Endothelial cell of umbilical vein (primary cell): Measurements from ENCODE around the gene SESN1. TPM values are rescaled to one million over a fixed set of nuclear protein-coding genes. Genes with fewer than 3 reads are reported as not detected.

Source experiments
- BruUV-seq: library from RNA; stranded (reverse); fragments of 400-500 nt; replicated peaks from 2 replicates; lab custom pipeline; 2021; lab: Mats Ljungman, UMichigan
- CTCF ChIA-PET: fragments of 300-600, 350-600 bp; sonication (Branson Sonifier 250); formaldehyde crosslinking; loops from one replicate; lab custom pipeline; 2021; ENCODE audit warnings: antibody characterized with exemption, inconsistent platforms; lab: Charles Lee
- POLR2A ChIA-PET: fragments of 300-600, 350-600 bp; sonication (Branson Sonifier 250); formaldehyde crosslinking; loops from one replicate; lab custom pipeline; 2021; ENCODE audit warnings: antibody characterized with exemption, inconsistent platforms; lab: Charles Lee
- DNase-seq: peaks from one replicate; pipeline ENCODE4 v3.0.0-alpha.2; 2011; ENCODE audit warnings: low read depth, low spot score
- FAIRE-seq: peaks from 2 replicates; lab custom pipeline; 2011; peaks lifted over from hg19 to GRCh38; lab: Jason Lieb, UNC
- H2AFZ ChIP-seq: 2 replicates; pipeline ENCODE4 v1.6.0; 2012; ENCODE audit warnings: low read depth, low read length, control low read depth, inconsistent platforms
- H3K27ac ChIP-seq: 2 replicates; pipeline ENCODE4 v1.5.1; 2011; ENCODE audit warnings: low read depth, mild to moderate bottlenecking, control low read depth, low read length, moderate library complexity; ENCODE audit not compliant: insufficient read depth
- H3K27me3 ChIP-seq, 2 experiments: 2 replicates each; pipeline versions ENCODE4 v1.6.0 to v1.6.1; 2011; ENCODE audit warnings: low read length in 2 of 2, mixed read lengths in 1 of 2; ENCODE audit not compliant: control insufficient read depth in 2 of 2, insufficient read depth in 2 of 2
- H3K36me3 ChIP-seq, 2 experiments: 2 replicates in 1 of 2; 3 replicates in 1 of 2; pipeline ENCODE4 v1.5.1; 2011; ENCODE audit warnings: low read length in 2 of 2, mild to moderate bottlenecking in 1 of 2, moderate library complexity in 1 of 2; ENCODE audit not compliant: control insufficient read depth in 2 of 2, insufficient read depth in 2 of 2; ENCODE audit errors: extremely low read depth in 1 of 2
- H3K4me1 ChIP-seq: 3 replicates; pipeline ENCODE4 v1.5.1; 2011; ENCODE audit warnings: mild to moderate bottlenecking, low read length; ENCODE audit not compliant: control insufficient read depth, insufficient read depth; ENCODE audit errors: extremely low read depth
- H3K4me2 ChIP-seq: 2 replicates; pipeline ENCODE4 v1.6.1; 2011; ENCODE audit warnings: low read length, control low read depth, mixed read lengths; ENCODE audit not compliant: insufficient read depth
- H3K4me3 ChIP-seq, 3 experiments: fragments of 200-600 bp in 1 of 3; sonication (generic), shearing (Covaris generic) in 1 of 3; replicated peaks in 1 of 3; 2 replicates each; pipeline ENCODE4 v1.5.1; 2011 to 2016; ENCODE audit warnings: control low read depth in 3 of 3, low read length in 3 of 3, mild to moderate bottlenecking in 2 of 3, inconsistent platforms in 1 of 3, low read depth in 1 of 3, moderate library complexity in 1 of 3; ENCODE audit not compliant: insufficient read depth in 1 of 3
- H3K79me2 ChIP-seq: 2 replicates; pipeline ENCODE4 v1.6.0; 2012; ENCODE audit warnings: low read length, inconsistent platforms; ENCODE audit not compliant: control insufficient read depth, insufficient read depth
- H3K9ac ChIP-seq: replicated peaks from 2 replicates; pipeline ENCODE3; 2011; ENCODE audit warnings: low read length, control low read depth; ENCODE audit not compliant: insufficient read depth; ENCODE audit errors: extremely low read depth
- H3K9me1 ChIP-seq: replicated peaks from 3 replicates; pipeline ENCODE4 v1.6.0; 2011; ENCODE audit warnings: mild to moderate bottlenecking, low read length; ENCODE audit not compliant: control insufficient read depth, insufficient read depth; ENCODE audit errors: extremely low read depth
- H3K9me3 ChIP-seq: replicated peaks from 2 replicates; pipeline ENCODE4 v1.5.1; 2012; ENCODE audit warnings: low read length, inconsistent platforms; ENCODE audit not compliant: control insufficient read depth, insufficient read depth
- H4K20me1 ChIP-seq: replicated peaks from 2 replicates; pipeline ENCODE3; 2011; ENCODE audit warnings: mild to moderate bottlenecking, low read length; ENCODE audit not compliant: control insufficient read depth, insufficient read depth; ENCODE audit errors: extremely low read depth
- EZH2 ChIP-seq: IDR thresholded peaks from 2 replicates; pipeline ENCODE4 v1.6.1; 2012; ENCODE audit warnings: borderline replicate concordance, low read depth, mild to moderate bottlenecking, moderate library complexity, low read length, inconsistent platforms; ENCODE audit not compliant: severe bottlenecking
- FOS ChIP-seq: IDR thresholded peaks from 2 replicates; pipeline ENCODE4 v1.6.1; 2011; ENCODE audit warnings: mild to moderate bottlenecking, low read length, moderate library complexity, borderline replicate concordance; ENCODE audit not compliant: insufficient read depth
- GATA2 ChIP-seq: IDR thresholded peaks from 2 replicates; pipeline ENCODE4 v1.7.0; 2011; ENCODE audit warnings: low read depth, mild to moderate bottlenecking, moderate library complexity, mixed read lengths, low read length; ENCODE audit not compliant: insufficient read length, insufficient read depth
- JUN ChIP-seq: IDR thresholded peaks from 2 replicates; pipeline ENCODE4 v1.6.1; 2011; ENCODE audit warnings: borderline replicate concordance, low read depth; ENCODE audit not compliant: insufficient read length, insufficient read depth
- MYC ChIP-seq: IDR thresholded peaks from one replicate; pipeline ENCODE4 v1.6.1; 2011; ENCODE audit warnings: mild to moderate bottlenecking, low read depth, low read length
- POLR2A ChIP-seq: IDR thresholded peaks from 2 replicates; pipeline ENCODE4 v1.6.1; 2012; ENCODE audit warnings: low read depth, mild to moderate bottlenecking, control low read depth, low read length
- POLR2AphosphoS5 ChIP-seq: IDR thresholded peaks from 2 replicates; pipeline ENCODE4 v1.6.1; 2012; ENCODE audit warnings: low read depth, mild to moderate bottlenecking, control low read depth, low read length, moderate library complexity; ENCODE audit not compliant: insufficient read depth
- dilution Hi-C: fragments of 300-500 bp; cut with MboI; formaldehyde crosslinking; loops from one replicate; pipeline ENCODE4 v1.15.0; 2019; ENCODE audit warnings: low sequenced_read_pairs; ENCODE audit not compliant: extremely low pct_ligation_motif_present
- intact Hi-C: fragments of 100-400 bp; cut with micrococcal nuclease; formaldehyde crosslinking; loops from one replicate; pipeline ENCODE4 v1.10.0; 2022
- polyA plus RNA-seq, 4 experiments: library from polyadenylated mRNA; depleted of rRNA in 3 of 4; stranded (reverse) in 3 of 4; unstranded in 1 of 4; fragments of >200 nt; gene quantifications; 2 replicates each; pipeline versions ENCODE4 v1.2.1 to v1.2.3, GENCODE V29; 2011 to 2012; ENCODE audit warnings: missing spikeins in 1 of 4
- total RNA-seq: library from RNA; stranded (reverse); gene quantifications from 2 replicates; pipeline ENCODE4 v1.2.3, GENCODE V29; 2021
- TF ChIP-seq, protein P1 (sequence below), 2 donors: IDR thresholded peaks; 1 replicate in 1 of 2; 2 replicates in 1 of 2; pipeline ENCODE4 v1.5.1; 2011; ENCODE audit warnings: low read length in 2 of 2, mild to moderate bottlenecking in 2 of 2, moderate library complexity in 2 of 2, control low read depth in 1 of 2, inconsistent platforms in 1 of 2, low read depth in 1 of 2; ENCODE audit not compliant: insufficient read depth in 1 of 2; ENCODE audit errors: extremely low read depth in 1 of 2
- TF ChIP-seq, protein P2 (sequence below): IDR thresholded peaks from 2 replicates; pipeline ENCODE4 v1.6.1; 2011; ENCODE audit not compliant: insufficient read depth, insufficient read length

SESN1 gene
- total and polyA plus RNA-seq, 2 donors (not counting 3 experiments of a cell fraction or from before 2014, with no cell fraction given) = 7.1 to 15.6 TPM

DNA sequence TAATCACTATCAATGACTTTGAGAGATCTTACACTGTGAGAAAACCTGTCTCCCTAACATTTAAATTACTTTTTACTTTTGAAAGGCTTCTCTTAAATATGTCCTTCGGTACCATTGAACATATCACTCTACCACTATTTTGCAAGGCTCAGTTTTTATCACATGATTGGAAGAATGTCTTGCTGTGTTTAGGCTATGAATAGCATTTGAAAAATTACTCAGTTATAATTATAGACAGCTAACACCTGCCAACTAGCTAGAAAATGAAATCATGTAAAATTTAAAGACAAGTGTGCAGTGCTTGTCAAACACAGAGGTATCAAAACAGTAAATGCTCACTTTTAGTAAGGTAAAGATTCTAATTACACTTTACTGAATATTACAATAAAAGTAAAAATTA lies 11.0 kb downstream of the SESN1 start:
- CTCF ChIA-PET = interaction anchor here (0.7 kb wide), 1 partner anchor 541 kb away, joined by 3 read pairs; no protein-coding TSS in a partner anchor
- DNase-seq (no peak), FAIRE-seq (no peak)
- Histone ChIP-seq H3K27ac (no peak overlapping the region), H3K4me2 (no peak overlapping the region), H3K4me1 (no peaks in the 10 kb centered on the region), H2AFZ (no peak overlapping the region), H3K36me3 (no peaks in the 10 kb centered on the region), H3K9me3 (no peaks in the 10 kb centered on the region), H3K4me3 (no peak overlapping the region), H3K9me1 (no peaks in the 10 kb centered on the region), H4K20me1 (no peaks in the 10 kb centered on the region), H3K27me3 (no peaks in the 10 kb centered on the region), H3K9ac (no peak overlapping the region), H3K79me2 (no peaks in the 10 kb centered on the region)
- TF ChIP-seq, protein P1, sequence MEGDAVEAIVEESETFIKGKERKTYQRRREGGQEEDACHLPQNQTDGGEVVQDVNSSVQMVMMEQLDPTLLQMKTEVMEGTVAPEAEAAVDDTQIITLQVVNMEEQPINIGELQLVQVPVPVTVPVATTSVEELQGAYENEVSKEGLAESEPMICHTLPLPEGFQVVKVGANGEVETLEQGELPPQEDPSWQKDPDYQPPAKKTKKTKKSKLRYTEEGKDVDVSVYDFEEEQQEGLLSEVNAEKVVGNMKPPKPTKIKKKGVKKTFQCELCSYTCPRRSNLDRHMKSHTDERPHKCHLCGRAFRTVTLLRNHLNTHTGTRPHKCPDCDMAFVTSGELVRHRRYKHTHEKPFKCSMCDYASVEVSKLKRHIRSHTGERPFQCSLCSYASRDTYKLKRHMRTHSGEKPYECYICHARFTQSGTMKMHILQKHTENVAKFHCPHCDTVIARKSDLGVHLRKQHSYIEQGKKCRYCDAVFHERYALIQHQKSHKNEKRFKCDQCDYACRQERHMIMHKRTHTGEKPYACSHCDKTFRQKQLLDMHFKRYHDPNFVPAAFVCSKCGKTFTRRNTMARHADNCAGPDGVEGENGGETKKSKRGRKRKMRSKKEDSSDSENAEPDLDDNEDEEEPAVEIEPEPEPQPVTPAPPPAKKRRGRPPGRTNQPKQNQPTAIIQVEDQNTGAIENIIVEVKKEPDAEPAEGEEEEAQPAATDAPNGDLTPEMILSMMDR (IDR thresholded peaks at IDR 0.05; ENCODE audit: extremely low read depth in 1 of 2, insufficient read depth in 1 of 2, low read depth in 1 of 2, low read length in 2 of 2) = no peak
- TF ChIP-seq JUN = no peak
- TF ChIP-seq MYC = no peak
- TF ChIP-seq, protein P2, sequence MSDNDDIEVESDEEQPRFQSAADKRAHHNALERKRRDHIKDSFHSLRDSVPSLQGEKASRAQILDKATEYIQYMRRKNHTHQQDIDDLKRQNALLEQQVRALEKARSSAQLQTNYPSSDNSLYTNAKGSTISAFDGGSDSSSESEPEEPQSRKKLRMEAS = no peak
- no peak for TF ChIP-seq POLR2A
- TF ChIP-seq GATA2 = no peak
- no peak for TF ChIP-seq POLR2AphosphoS5
- no peak for TF ChIP-seq EZH2
- no peak for TF ChIP-seq FOS
- dilution Hi-C loops = no loop called here
- POLR2A ChIA-PET = no interaction called here
- intact Hi-C loops = no loop called here
- BruUV-seq = no TSS peak
